Esophagus muscularis mucosa (tissue), 3 donors: ENCODE results near the gene GNG7.

Source experiments
- POLR2A ChIP-seq: fragments of 450-650 bp; IDR thresholded peaks from one replicate; pipeline ENCODE4 v1.6.1; 2017; ENCODE audit warnings: antibody characterized with exemption, moderate library complexity, mild to moderate bottlenecking, low read depth
- TF ChIP-seq, protein P1 (sequence below), 3 experiments: fragments of 200-600 bp in 2 of 3; fragments of 450-650 bp in 1 of 3; sonication (generic) in 2 of 3; IDR thresholded peaks; one replicate each; pipeline ENCODE4 v1.5.1; 2017 to 2019; ENCODE audit warnings: antibody characterized with exemption in 3 of 3, mild to moderate bottlenecking in 2 of 3, moderate library complexity in 1 of 3

DNA sequence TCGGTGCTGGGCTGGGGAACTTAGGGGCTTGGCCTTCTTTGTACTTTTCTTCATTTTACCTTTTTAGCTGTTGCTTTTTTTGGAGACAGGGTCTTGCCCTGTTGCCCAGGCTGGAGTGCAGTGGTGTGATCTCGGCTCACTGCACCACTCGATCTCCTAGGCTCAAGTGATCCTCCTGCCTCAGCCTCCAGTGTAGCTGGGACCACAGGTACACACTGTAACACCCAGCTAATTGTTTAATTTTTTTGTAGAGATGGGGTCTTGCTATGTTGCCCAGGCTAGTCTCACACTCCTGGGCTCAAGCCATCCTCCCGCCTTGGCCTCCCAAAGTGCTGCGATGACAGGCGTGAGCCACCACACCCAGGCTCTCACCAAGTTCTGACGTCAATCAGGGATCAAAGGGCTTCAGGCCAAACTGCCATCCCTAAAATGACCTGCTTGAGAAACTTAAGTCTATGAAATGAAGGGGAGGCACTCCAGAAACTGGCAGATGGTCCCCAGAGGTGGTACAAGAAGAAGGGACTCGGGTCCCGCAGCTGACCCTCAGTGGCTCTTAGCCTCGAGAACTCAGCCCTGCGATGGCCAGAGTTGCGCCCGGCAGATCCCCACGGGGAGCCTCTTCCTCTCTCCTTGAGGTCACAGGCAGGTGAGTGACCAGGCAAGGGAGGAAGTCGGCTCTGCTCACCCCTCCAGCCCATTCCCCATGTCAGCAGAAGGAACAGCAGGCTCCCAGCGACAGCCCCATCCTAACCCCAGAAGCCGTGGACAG lies 61.7 kb downstream of the GNG7 start:
- TF ChIP-seq, protein P1, sequence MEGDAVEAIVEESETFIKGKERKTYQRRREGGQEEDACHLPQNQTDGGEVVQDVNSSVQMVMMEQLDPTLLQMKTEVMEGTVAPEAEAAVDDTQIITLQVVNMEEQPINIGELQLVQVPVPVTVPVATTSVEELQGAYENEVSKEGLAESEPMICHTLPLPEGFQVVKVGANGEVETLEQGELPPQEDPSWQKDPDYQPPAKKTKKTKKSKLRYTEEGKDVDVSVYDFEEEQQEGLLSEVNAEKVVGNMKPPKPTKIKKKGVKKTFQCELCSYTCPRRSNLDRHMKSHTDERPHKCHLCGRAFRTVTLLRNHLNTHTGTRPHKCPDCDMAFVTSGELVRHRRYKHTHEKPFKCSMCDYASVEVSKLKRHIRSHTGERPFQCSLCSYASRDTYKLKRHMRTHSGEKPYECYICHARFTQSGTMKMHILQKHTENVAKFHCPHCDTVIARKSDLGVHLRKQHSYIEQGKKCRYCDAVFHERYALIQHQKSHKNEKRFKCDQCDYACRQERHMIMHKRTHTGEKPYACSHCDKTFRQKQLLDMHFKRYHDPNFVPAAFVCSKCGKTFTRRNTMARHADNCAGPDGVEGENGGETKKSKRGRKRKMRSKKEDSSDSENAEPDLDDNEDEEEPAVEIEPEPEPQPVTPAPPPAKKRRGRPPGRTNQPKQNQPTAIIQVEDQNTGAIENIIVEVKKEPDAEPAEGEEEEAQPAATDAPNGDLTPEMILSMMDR (IDR thresholded peaks at IDR 0.05): no peak
- no peak for TF ChIP-seq POLR2A
